A673 (cell line): ENCODE data around the gene TIMP4. TPM values are rescaled to one million over a fixed set of nuclear protein-coding genes. Genes with fewer than 3 reads are reported as not detected.

Experiments used
- BruUV-seq: library from RNA; stranded (reverse); fragments of 400-500 nt; replicated peaks from 2 replicates; lab custom pipeline; 2021; lab: Mats Ljungman, UMichigan
- CTCF ChIA-PET: fragments of 300-600 bp; sonication (Branson Sonifier 250); formaldehyde crosslinking; loops from one replicate; lab custom pipeline; 2022; ENCODE audit warnings: antibody characterized with exemption; lab: Charles Lee
- POLR2A ChIA-PET: fragments of 300-600 bp; sonication (Branson Sonifier 250); formaldehyde crosslinking; loops from one replicate; lab custom pipeline; 2022; ENCODE audit warnings: antibody characterized with exemption; ENCODE audit not compliant: low non-redundant PET; lab: Charles Lee
- DNase-seq: peaks from one replicate; pipeline ENCODE4 v3.0.0-alpha.2; 2015; ENCODE audit warnings: low spot score
- H3K27ac ChIP-seq: fragments of 200-600 bp; sonication (generic); 2 replicates; pipeline ENCODE4 v1.5.1; 2016; ENCODE audit warnings: mixed run types, low read depth, mild to moderate bottlenecking, mixed read lengths, antibody characterized with exemption, low read length; ENCODE audit not compliant: poor library complexity, severe bottlenecking
- H3K27me3 ChIP-seq: fragments of 200-600 bp; sonication (generic); replicated peaks from 2 replicates; pipeline ENCODE4 v1.6.1; 2017; ENCODE audit warnings: mixed run types, low read depth, mild to moderate bottlenecking, mixed read lengths, antibody characterized with exemption, low read length; ENCODE audit not compliant: insufficient read depth, poor library complexity
- H3K36me3 ChIP-seq: fragments of 200-600 bp; sonication (generic); 2 replicates; pipeline ENCODE4 v1.6.1; 2016; ENCODE audit warnings: mixed run types, mild to moderate bottlenecking, mixed read lengths, antibody characterized with exemption, low read length; ENCODE audit not compliant: insufficient read depth, poor library complexity, severe bottlenecking
- H3K4me1 ChIP-seq: fragments of 200-600 bp; sonication (generic); 2 replicates; pipeline ENCODE4 v1.6.1; 2017; ENCODE audit warnings: mixed run types, mild to moderate bottlenecking, mixed read lengths, antibody characterized with exemption, low read length; ENCODE audit not compliant: insufficient read depth, poor library complexity, severe bottlenecking
- H3K4me3 ChIP-seq: fragments of 200-600 bp; sonication (generic); 2 replicates; pipeline ENCODE4 v1.5.1; 2016; ENCODE audit warnings: low read depth, mixed run types, mild to moderate bottlenecking, mixed read lengths, low read length; ENCODE audit not compliant: poor library complexity, severe bottlenecking
- H3K9me3 ChIP-seq: fragments of 200-600 bp; sonication (generic); 2 replicates; pipeline ENCODE4 v1.6.1; 2016; ENCODE audit warnings: mixed run types, low read depth, mild to moderate bottlenecking, mixed read lengths, antibody characterized with exemption, low read length; ENCODE audit not compliant: poor library complexity, severe bottlenecking
- EZH2 ChIP-seq: fragments of 200-600 bp; sonication (generic); IDR thresholded peaks from 2 replicates; pipeline ENCODE4 v1.6.1; 2017; ENCODE audit warnings: borderline replicate concordance, low read depth, mild to moderate bottlenecking, mixed read lengths, antibody characterized with exemption, low read length; ENCODE audit not compliant: poor library complexity, severe bottlenecking
- intact Hi-C: fragments of 100-400 bp; cut with micrococcal nuclease; formaldehyde crosslinking; loops from one replicate; pipeline ENCODE4 v1.10.0; 2022; ENCODE audit not compliant: unreplicated experiment
- total RNA-seq: library from RNA; stranded (reverse); gene quantifications from 2 replicates; pipeline ENCODE4 v1.2.3, GENCODE V29; 2021
- TF ChIP-seq, protein P1 (sequence below): fragments of 300-800, 200-600 bp; sonication (generic); conservative IDR thresholded peaks from 2 replicates; pipeline ENCODE4 v1.5.1; 2017; ENCODE audit warnings: low read depth, mild to moderate bottlenecking, antibody characterized with exemption, low read length, moderate library complexity, mixed read lengths

Gene TIMP4
- total RNA-seq, 1 experiment from 2014 or later = 13.3 TPM

DNA sequence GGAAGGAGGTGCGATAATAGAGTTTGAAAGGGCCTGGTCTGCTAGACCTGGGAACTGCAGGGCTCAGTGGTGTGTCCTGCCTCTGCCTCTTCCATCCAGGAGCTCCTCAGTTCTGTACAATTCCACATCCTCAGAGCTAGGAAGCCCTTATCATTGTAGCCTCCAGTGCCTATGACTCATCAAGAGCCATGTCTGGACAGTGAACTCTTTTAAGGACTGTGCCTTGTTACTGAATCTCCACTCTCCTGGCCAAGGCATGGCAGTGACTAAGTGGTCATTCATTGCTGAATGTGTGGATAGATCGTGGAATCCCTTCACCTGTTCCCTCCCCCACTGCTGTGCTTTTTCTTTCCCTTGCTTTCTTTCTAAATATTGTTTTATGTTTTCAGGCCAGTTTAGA is 2.9 kb downstream of the TIMP4 start:
- no peak for TF ChIP-seq EZH2
- TF ChIP-seq, protein P1, sequence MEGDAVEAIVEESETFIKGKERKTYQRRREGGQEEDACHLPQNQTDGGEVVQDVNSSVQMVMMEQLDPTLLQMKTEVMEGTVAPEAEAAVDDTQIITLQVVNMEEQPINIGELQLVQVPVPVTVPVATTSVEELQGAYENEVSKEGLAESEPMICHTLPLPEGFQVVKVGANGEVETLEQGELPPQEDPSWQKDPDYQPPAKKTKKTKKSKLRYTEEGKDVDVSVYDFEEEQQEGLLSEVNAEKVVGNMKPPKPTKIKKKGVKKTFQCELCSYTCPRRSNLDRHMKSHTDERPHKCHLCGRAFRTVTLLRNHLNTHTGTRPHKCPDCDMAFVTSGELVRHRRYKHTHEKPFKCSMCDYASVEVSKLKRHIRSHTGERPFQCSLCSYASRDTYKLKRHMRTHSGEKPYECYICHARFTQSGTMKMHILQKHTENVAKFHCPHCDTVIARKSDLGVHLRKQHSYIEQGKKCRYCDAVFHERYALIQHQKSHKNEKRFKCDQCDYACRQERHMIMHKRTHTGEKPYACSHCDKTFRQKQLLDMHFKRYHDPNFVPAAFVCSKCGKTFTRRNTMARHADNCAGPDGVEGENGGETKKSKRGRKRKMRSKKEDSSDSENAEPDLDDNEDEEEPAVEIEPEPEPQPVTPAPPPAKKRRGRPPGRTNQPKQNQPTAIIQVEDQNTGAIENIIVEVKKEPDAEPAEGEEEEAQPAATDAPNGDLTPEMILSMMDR = no peak
- CTCF ChIA-PET = interaction anchor here (0.5 kb wide), 1 partner anchor 116 kb away, joined by 10 read pairs; no protein-coding TSS in a partner anchor

DNA sequence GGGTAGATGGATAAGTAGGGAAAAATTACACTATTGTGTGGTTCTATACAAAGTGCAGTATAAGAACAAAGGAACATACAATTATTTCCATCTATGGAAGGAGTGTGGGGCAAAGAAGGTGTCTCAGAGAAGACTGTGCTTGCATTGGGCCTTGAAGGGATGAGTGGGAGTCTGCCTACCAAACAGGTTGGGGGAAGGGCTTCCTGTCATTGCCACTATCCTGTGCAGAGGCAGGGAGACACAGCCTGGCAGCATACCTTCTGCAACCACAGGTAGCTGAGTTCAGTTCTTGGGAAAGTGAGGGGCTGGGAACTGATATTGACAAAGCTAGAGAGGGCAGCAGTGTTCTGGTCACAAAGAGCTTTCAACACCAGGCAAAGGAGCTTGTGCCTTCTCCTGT is 3.4 kb downstream of the TIMP4 start:
- no peak for DNase-seq
- H3K4me1 ChIP-seq = peaks cover 23% of the 10 kb centered on the region
- no peaks in the 10 kb centered on the region for H3K27me3 ChIP-seq
- BruUV-seq = no TSS peak
- CTCF ChIA-PET = interaction anchor here (0.5 kb wide), 1 partner anchor 117 kb away, joined by 10 read pairs; no protein-coding TSS in a partner anchor
- H3K27ac ChIP-seq = no peak overlapping the region
- POLR2A ChIA-PET = no interaction called here
- no peak for TF ChIP-seq EZH2
- TF ChIP-seq, protein P1 = no peak
- H3K4me3 ChIP-seq = no peak overlapping the region
- intact Hi-C loops = no loop called here
- H3K36me3 ChIP-seq = no peaks in the 10 kb centered on the region
- no peaks in the 10 kb centered on the region for H3K9me3 ChIP-seq

More for the DNA sequence above, 2.9 kb downstream of the TIMP4 start:
- Histone ChIP-seq H3K27me3 (no peaks in the 10 kb centered on the region), H3K9me3 (no peaks in the 10 kb centered on the region), H3K27ac (no peak overlapping the region), H3K4me1 (peaks cover 23% of the 10 kb centered on the region), H3K36me3 (no peaks in the 10 kb centered on the region), H3K4me3 (no peak overlapping the region)
- intact Hi-C loops = no loop called here
- BruUV-seq = no TSS peak
- no peak for DNase-seq
- POLR2A ChIA-PET = no interaction called here

DNA sequence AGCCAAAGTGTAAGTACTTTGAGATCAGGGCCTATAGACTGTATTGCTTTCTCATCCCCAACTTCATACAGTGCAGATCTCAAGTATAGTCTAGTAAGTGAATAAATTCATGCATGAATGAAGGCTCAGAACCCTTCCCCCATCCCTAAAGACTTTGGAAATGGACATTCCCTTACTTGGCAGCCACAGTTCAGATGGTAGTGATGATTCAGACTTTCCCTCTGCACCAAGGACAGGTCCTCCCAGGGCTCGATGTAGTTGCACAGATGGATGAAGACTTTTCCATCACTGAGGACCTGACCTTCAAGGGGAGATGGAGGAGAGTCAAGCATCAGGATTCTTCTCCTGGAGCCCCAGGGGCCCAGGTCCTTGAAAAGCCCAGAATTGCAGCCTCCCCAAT is 4.6 kb downstream of the TIMP4 start:
- no TSS peak for BruUV-seq
- no peaks in the 10 kb centered on the region for H3K27me3 ChIP-seq
- ChIA-PET POLR2A (no interaction called here), CTCF (no interaction called here)
- TF ChIP-seq, protein P1 = no peak
- TF ChIP-seq EZH2 = no peak
- H3K4me3 ChIP-seq = no peak overlapping the region
- intact Hi-C loops = no loop called here
- no peaks in the 10 kb centered on the region for H3K9me3 ChIP-seq
- no peak overlapping the region for H3K27ac ChIP-seq
- H3K4me1 ChIP-seq = peaks cover 13% of the 10 kb centered on the region
- DNase-seq = no peak
- H3K36me3 ChIP-seq = no peaks in the 10 kb centered on the region
